KOPT-K1 (cell line): Measurements from ENCODE around the gene NT5DC3.

ENCODE experiments used
- H3K27ac ChIP-seq: fragments of 200-600 bp; sonication (generic); 2 replicates; pipeline ENCODE4 v1.5.1; 2016; ENCODE audit warnings: antibody characterized with exemption, mild to moderate bottlenecking, low read depth, low read length; ENCODE audit not compliant: poor library complexity, severe bottlenecking
- H3K36me3 ChIP-seq: fragments of 200-600 bp; sonication (generic); 2 replicates; pipeline ENCODE4 v1.5.1; 2017; ENCODE audit warnings: antibody characterized with exemption, mild to moderate bottlenecking, low read length, moderate library complexity; ENCODE audit not compliant: insufficient read depth
- H3K9me3 ChIP-seq: fragments of 200-600 bp; sonication (generic); 2 replicates; pipeline ENCODE4 v1.5.1; 2017; ENCODE audit warnings: antibody characterized with exemption, low read length, mild to moderate bottlenecking; ENCODE audit not compliant: insufficient read depth, poor library complexity, severe bottlenecking

Gene NT5DC3

GRCh38 chr12:103774977-103775560 lies 66.0 kb downstream of the NT5DC3 start:
- Histone ChIP-seq H3K27ac (no peak overlapping the region), H3K36me3 (peaks cover 37% of the 10 kb centered on the region)

GRCh38 chr12:103773109-103773910 lies 67.7 kb downstream of the NT5DC3 start:
- Histone ChIP-seq H3K36me3 (peaks cover 19% of the 10 kb centered on the region; the same call in 1 of the 2 replicates), H3K9me3 (no peaks in the 10 kb centered on the region), H3K27ac (no peak overlapping the region)

More at GRCh38 chr12:103774977-103775560, 66.0 kb downstream of the NT5DC3 start:
- H3K9me3 ChIP-seq: no peaks in the 10 kb centered on the region

GRCh38 chr12:103772367-103773108 lies 68.5 kb downstream of the NT5DC3 start:
- Histone ChIP-seq H3K9me3 (no peaks in the 10 kb centered on the region), H3K36me3 (peaks cover 14% of the 10 kb centered on the region; the same call in 1 of the 2 replicates), H3K27ac (no peak overlapping the region)

- Histone ChIP-seq H3K36me3 (peaks cover 3% of the 10 kb centered on the region; the same call in 1 of the 2 replicates), H3K27ac (no peak overlapping the region), H3K9me3 (no peaks in the 10 kb centered on the region)
These were observed 69.6 kb downstream of the NT5DC3 start for GRCh38 chr12:103771466-103771865.

- Histone ChIP-seq H3K36me3 (no peaks in the 10 kb centered on the region), H3K9me3 (no peaks in the 10 kb centered on the region), H3K27ac (no peak overlapping the region)
These were observed 71.6 kb downstream of the NT5DC3 start for GRCh38 chr12:103769240-103769945.

- Histone ChIP-seq H3K27ac (no peak overlapping the region), H3K36me3 (no peaks in the 10 kb centered on the region), H3K9me3 (no peaks in the 10 kb centered on the region)
These were observed 72.4 kb downstream of the NT5DC3 start for GRCh38 chr12:103768467-103769123.

GRCh38 chr12:103766028-103766427 lies 75.0 kb downstream of the NT5DC3 start:
- Histone ChIP-seq H3K36me3 (no peaks in the 10 kb centered on the region), H3K27ac (no peak overlapping the region), H3K9me3 (no peaks in the 10 kb centered on the region)

- Histone ChIP-seq H3K36me3 (no peaks in the 10 kb centered on the region), H3K9me3 (no peaks in the 10 kb centered on the region), H3K27ac (no peak overlapping the region)
These were observed 75.7 kb downstream of the NT5DC3 start for GRCh38 chr12:103765322-103765721.

- Histone ChIP-seq H3K27ac (no peak overlapping the region), H3K36me3 (no peaks in the 10 kb centered on the region), H3K9me3 (no peaks in the 10 kb centered on the region)
These were observed 78.6 kb downstream of the NT5DC3 start for GRCh38 chr12:103762473-103762872.

GRCh38 chr12:103758310-103759089 lies 82.5 kb downstream of the NT5DC3 start:
- Histone ChIP-seq H3K36me3 (no peaks in the 10 kb centered on the region), H3K9me3 (no peaks in the 10 kb centered on the region)

GRCh38 chr12:103757248-103757647 lies 83.8 kb downstream of the NT5DC3 start:
- Histone ChIP-seq H3K36me3 (no peaks in the 10 kb centered on the region), H3K9me3 (no peaks in the 10 kb centered on the region), H3K27ac (no peak overlapping the region)

More at GRCh38 chr12:103758310-103759089, 82.5 kb downstream of the NT5DC3 start:
- no peak overlapping the region for H3K27ac ChIP-seq

- H3K27ac ChIP-seq: no peak overlapping the region
- no peaks in the 10 kb centered on the region for H3K9me3 ChIP-seq
- no peaks in the 10 kb centered on the region for H3K36me3 ChIP-seq
These were observed 84.6 kb downstream of the NT5DC3 start for GRCh38 chr12:103756443-103756842.

GRCh38 chr12:103755425-103755824 lies 85.6 kb downstream of the NT5DC3 start:
- H3K36me3 ChIP-seq: no peaks in the 10 kb centered on the region

GRCh38 chr12:103751600-103751999 lies 89.4 kb downstream of the NT5DC3 start:
- Histone ChIP-seq H3K27ac (no peak overlapping the region), H3K36me3 (no peaks in the 10 kb centered on the region), H3K9me3 (no peaks in the 10 kb centered on the region)

More at GRCh38 chr12:103755425-103755824, 85.6 kb downstream of the NT5DC3 start:
- no peak overlapping the region for H3K27ac ChIP-seq
- no peaks in the 10 kb centered on the region for H3K9me3 ChIP-seq
